BLaER1 (cell line): ENCODE results near the gene CRYZ.

Experiments
- H3K27ac ChIP-seq: shearing (Covaris generic); formaldehyde crosslinking; 2 replicates; pipeline ENCODE4 v1.8.1; 2022
- H3K27me3 ChIP-seq: shearing (Covaris generic); formaldehyde crosslinking; 2 replicates; pipeline ENCODE4 v1.8.1; 2022
- H3K36me3 ChIP-seq: shearing (Covaris generic); formaldehyde crosslinking; 2 replicates; pipeline ENCODE4 v1.8.1; 2022
- H3K4me1 ChIP-seq: shearing (Covaris generic); formaldehyde crosslinking; 2 replicates; pipeline ENCODE4 v1.8.1; 2022
- H3K4me2 ChIP-seq: shearing (Covaris generic); formaldehyde crosslinking; 2 replicates; pipeline ENCODE4 v1.8.1; 2022
- H3K4me3 ChIP-seq: shearing (Covaris generic); formaldehyde crosslinking; 2 replicates; pipeline ENCODE4 v1.8.1; 2022
- H3K9ac ChIP-seq: shearing (Covaris generic); formaldehyde crosslinking; 2 replicates; pipeline ENCODE4 v1.8.1; 2022
- H3K9me3 ChIP-seq: shearing (Covaris generic); formaldehyde crosslinking; 2 replicates; pipeline ENCODE4 v1.8.1; 2022
- H4K20me1 ChIP-seq: shearing (Covaris generic); formaldehyde crosslinking; 2 replicates; pipeline ENCODE4 v1.8.1; 2022
- Cebpa-rat ChIP-seq: shearing (Covaris generic); IDR thresholded peaks from 2 replicates; pipeline ENCODE4 v1.8.1; 2022

The CRYZ gene

GRCh38 chr1:74731399-74732052 lies 1.3 kb downstream of the CRYZ start:
- H3K4me3 ChIP-seq = no peak overlapping the region
- no peak for TF ChIP-seq Cebpa-rat
- no peaks in the 10 kb centered on the region for H3K27me3 ChIP-seq
- H3K36me3 ChIP-seq = peaks cover 5% of the 10 kb centered on the region
- no peak overlapping the region for H3K27ac ChIP-seq
- peaks cover 11% of the 10 kb centered on the region for H3K9me3 ChIP-seq
- H3K4me1 ChIP-seq = peaks cover 26% of the 10 kb centered on the region
- peak overlapping the region; percentile 88 for H3K4me2 ChIP-seq
- H4K20me1 ChIP-seq = no peaks in the 10 kb centered on the region
- H3K9ac ChIP-seq = no peak overlapping the region

GRCh38 chr1:74729741-74730478 lies 2.9 kb downstream of the CRYZ start:
- Histone ChIP-seq H4K20me1 (no peaks in the 10 kb centered on the region), H3K9me3 (peaks cover 27% of the 10 kb centered on the region), H3K4me1 (peaks cover 23% of the 10 kb centered on the region), H3K4me2 (no peak overlapping the region), H3K27ac (no peak overlapping the region), H3K4me3 (no peak overlapping the region), H3K27me3 (no peaks in the 10 kb centered on the region), H3K36me3 (peaks cover 20% of the 10 kb centered on the region), H3K9ac (no peak overlapping the region)
- TF ChIP-seq Cebpa-rat = no peak

GRCh38 chr1:74728736-74729135 lies 4.1 kb downstream of the CRYZ start:
- no peak for TF ChIP-seq Cebpa-rat
- no peak overlapping the region for H3K27ac ChIP-seq
- H3K4me3 ChIP-seq = no peak overlapping the region
- H3K4me1 ChIP-seq = peaks cover 11% of the 10 kb centered on the region
- peaks cover 31% of the 10 kb centered on the region for H3K9me3 ChIP-seq
- no peaks in the 10 kb centered on the region for H3K27me3 ChIP-seq
- H3K9ac ChIP-seq = no peak overlapping the region
- no peaks in the 10 kb centered on the region for H4K20me1 ChIP-seq
- H3K36me3 ChIP-seq = peaks cover 23% of the 10 kb centered on the region
- no peak overlapping the region for H3K4me2 ChIP-seq

GRCh38 chr1:74726063-74726462 lies 6.8 kb downstream of the CRYZ start:
- Histone ChIP-seq H4K20me1 (no peaks in the 10 kb centered on the region), H3K4me2 (no peak overlapping the region), H3K27ac (no peak overlapping the region), H3K36me3 (peaks cover 46% of the 10 kb centered on the region), H3K9me3 (peaks cover 31% of the 10 kb centered on the region), H3K27me3 (no peaks in the 10 kb centered on the region), H3K9ac (no peak overlapping the region), H3K4me3 (no peak overlapping the region), H3K4me1 (no peaks in the 10 kb centered on the region)
- no peak for TF ChIP-seq Cebpa-rat

GRCh38 chr1:74717626-74718025 lies 15.2 kb downstream of the CRYZ start:
- Histone ChIP-seq H3K4me2 (no peak overlapping the region), H3K4me3 (no peak overlapping the region), H3K4me1 (no peaks in the 10 kb centered on the region), H3K9ac (no peak overlapping the region), H3K36me3 (peaks cover 68% of the 10 kb centered on the region), H3K27ac (no peak overlapping the region), H3K9me3 (no peaks in the 10 kb centered on the region), H4K20me1 (no peaks in the 10 kb centered on the region), H3K27me3 (no peaks in the 10 kb centered on the region)
- TF ChIP-seq Cebpa-rat = no peak

GRCh38 chr1:74716822-74717221 lies 16.0 kb downstream of the CRYZ start:
- Histone ChIP-seq H3K27me3 (no peaks in the 10 kb centered on the region), H3K36me3 (peaks cover 63% of the 10 kb centered on the region)

GRCh38 chr1:74715806-74716205 lies 17.0 kb downstream of the CRYZ start:
- peaks cover 67% of the 10 kb centered on the region for H3K36me3 ChIP-seq
- no peak overlapping the region for H3K4me3 ChIP-seq
- H4K20me1 ChIP-seq = no peaks in the 10 kb centered on the region
- H3K9ac ChIP-seq = no peak overlapping the region
- H3K9me3 ChIP-seq = no peaks in the 10 kb centered on the region
- no peak overlapping the region for H3K4me2 ChIP-seq
- H3K27me3 ChIP-seq = no peaks in the 10 kb centered on the region
- H3K4me1 ChIP-seq = no peaks in the 10 kb centered on the region
- TF ChIP-seq Cebpa-rat = no peak
- no peak overlapping the region for H3K27ac ChIP-seq

More at GRCh38 chr1:74716822-74717221, 16.0 kb downstream of the CRYZ start:
- no peaks in the 10 kb centered on the region for H3K4me1 ChIP-seq
- no peak overlapping the region for H3K27ac ChIP-seq
- H3K9ac ChIP-seq = no peak overlapping the region
- no peaks in the 10 kb centered on the region for H4K20me1 ChIP-seq
- no peak overlapping the region for H3K4me3 ChIP-seq
- peak; percentile 24; the same call in 1 of the 2 replicates for TF ChIP-seq Cebpa-rat
- no peaks in the 10 kb centered on the region for H3K9me3 ChIP-seq
- no peak overlapping the region for H3K4me2 ChIP-seq

- Histone ChIP-seq H3K27ac (no peak overlapping the region), H3K4me2 (no peak overlapping the region), H3K27me3 (no peaks in the 10 kb centered on the region), H3K4me3 (no peak overlapping the region), H3K4me1 (no peaks in the 10 kb centered on the region), H3K9ac (no peak overlapping the region), H3K9me3 (no peaks in the 10 kb centered on the region), H3K36me3 (peaks cover 65% of the 10 kb centered on the region), H4K20me1 (no peaks in the 10 kb centered on the region)
- TF ChIP-seq Cebpa-rat = no peak
Measured at GRCh38 chr1:74715236-74715502, 17.7 kb downstream of the CRYZ start.

- Histone ChIP-seq H3K4me2 (no peak overlapping the region), H4K20me1 (no peaks in the 10 kb centered on the region), H3K36me3 (peaks cover 61% of the 10 kb centered on the region), H3K27ac (no peak overlapping the region), H3K9ac (no peak overlapping the region), H3K4me3 (no peak overlapping the region), H3K4me1 (no peaks in the 10 kb centered on the region), H3K27me3 (no peaks in the 10 kb centered on the region), H3K9me3 (no peaks in the 10 kb centered on the region)
- no peak for TF ChIP-seq Cebpa-rat
Measured at GRCh38 chr1:74714429-74715235, 18.2 kb downstream of the CRYZ start.

GRCh38 chr1:74713849-74714248 lies 19.0 kb downstream of the CRYZ start:
- H3K27me3 ChIP-seq = no peaks in the 10 kb centered on the region
- no peaks in the 10 kb centered on the region for H3K9me3 ChIP-seq
- H4K20me1 ChIP-seq = no peaks in the 10 kb centered on the region
- no peak overlapping the region for H3K9ac ChIP-seq
- peaks cover 62% of the 10 kb centered on the region for H3K36me3 ChIP-seq
- H3K4me1 ChIP-seq = no peaks in the 10 kb centered on the region
- H3K4me3 ChIP-seq = no peak overlapping the region
- no peak overlapping the region for H3K4me2 ChIP-seq
- no peak overlapping the region for H3K27ac ChIP-seq
- no peak for TF ChIP-seq Cebpa-rat
